ENCODE data around the gene ISG15. TPM values are rescaled to one million over a fixed set of nuclear protein-coding genes. Genes with fewer than 3 reads are reported as not detected.

Gene ISG15
- total and polyA plus RNA-seq, 2 of the 13 experiments (the other 11 are each of a cell fraction or from before 2014, with no cell fraction given): 42.1 to 54.9 TPM

DNA sequence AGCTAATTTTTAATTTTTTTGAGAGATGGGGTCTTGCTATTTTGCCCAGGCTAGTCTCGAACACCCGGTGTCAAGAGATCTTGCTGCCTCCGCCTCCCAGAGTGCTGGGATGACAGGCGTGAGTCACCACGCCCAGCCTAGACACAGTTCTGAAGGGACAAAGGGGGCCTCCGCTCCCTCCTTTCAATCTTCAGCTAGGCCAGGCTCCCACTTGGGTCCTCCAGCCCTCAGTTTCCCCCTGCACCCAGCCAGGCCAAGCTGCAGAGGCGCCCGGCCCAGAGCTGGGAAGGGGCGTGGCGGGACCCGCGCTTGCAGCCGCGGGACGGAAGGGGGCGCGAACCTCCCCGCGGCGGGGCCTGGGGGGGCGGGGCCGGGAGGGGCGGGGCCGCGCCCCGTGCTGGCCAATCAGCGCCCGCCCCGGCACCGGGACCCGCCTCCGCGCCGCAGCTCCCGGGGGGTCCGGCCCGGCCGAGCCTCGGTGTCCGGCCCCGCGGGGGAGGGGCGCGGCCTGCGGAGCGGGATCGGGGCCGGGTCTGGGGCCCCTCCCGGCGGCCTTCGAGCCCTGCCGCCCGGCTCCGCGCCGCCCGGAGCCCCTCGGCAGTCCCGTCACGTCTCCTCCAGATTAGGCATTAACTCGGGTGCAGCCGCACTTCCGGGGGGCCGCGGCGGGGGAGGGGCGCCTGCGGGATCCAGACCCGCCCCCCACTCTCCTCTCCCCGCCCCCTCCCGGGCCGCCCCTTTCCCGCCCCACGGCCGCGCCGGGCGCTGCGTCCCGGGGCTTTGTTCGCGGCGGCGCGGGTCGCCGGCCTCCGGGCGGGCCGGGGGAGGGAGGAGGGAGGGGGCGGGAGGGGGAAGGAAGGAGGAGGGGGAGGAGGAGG, 6.1 kb downstream of the ISG15 start (continued):
- TF ChIP-seq GABPB1 (CRISPR knock-in tag; IDR thresholded peaks at IDR 0.05): peak; percentile 84
- no peak for TF ChIP-seq CBX5 (CRISPR knock-in tag; IDR thresholded peaks at IDR 0.05; ENCODE audit: borderline replicate concordance)
- TF ChIP-seq, protein P1, sequence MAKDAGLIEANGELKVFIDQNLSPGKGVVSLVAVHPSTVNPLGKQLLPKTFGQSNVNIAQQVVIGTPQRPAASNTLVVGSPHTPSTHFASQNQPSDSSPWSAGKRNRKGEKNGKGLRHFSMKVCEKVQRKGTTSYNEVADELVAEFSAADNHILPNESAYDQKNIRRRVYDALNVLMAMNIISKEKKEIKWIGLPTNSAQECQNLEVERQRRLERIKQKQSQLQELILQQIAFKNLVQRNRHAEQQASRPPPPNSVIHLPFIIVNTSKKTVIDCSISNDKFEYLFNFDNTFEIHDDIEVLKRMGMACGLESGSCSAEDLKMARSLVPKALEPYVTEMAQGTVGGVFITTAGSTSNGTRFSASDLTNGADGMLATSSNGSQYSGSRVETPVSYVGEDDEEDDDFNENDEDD (CRISPR knock-in tag; IDR thresholded peaks at IDR 0.05; ENCODE audit: borderline replicate concordance): peak; percentile 22; the same call in 1 of the 2 replicates
- TF ChIP-seq CREB1 (IDR thresholded peaks at IDR 0.05): no peak
- no peak for TF ChIP-seq CREB1 (CRISPR knock-in tag; IDR thresholded peaks at IDR 0.05)
- no peak for TF ChIP-seq ZNF749 (CRISPR knock-in tag; IDR thresholded peaks at IDR 0.05; ENCODE audit: borderline replicate concordance)
- TF ChIP-seq HOXA5 (CRISPR knock-in tag; IDR thresholded peaks at IDR 0.05): 0 out of 2 replicates have a peak, but pooled peaks have one; percentile 12
- TF ChIP-seq SNAPC2 (CRISPR knock-in tag; IDR thresholded peaks at IDR 0.05): no peak
- TF ChIP-seq, protein P2, sequence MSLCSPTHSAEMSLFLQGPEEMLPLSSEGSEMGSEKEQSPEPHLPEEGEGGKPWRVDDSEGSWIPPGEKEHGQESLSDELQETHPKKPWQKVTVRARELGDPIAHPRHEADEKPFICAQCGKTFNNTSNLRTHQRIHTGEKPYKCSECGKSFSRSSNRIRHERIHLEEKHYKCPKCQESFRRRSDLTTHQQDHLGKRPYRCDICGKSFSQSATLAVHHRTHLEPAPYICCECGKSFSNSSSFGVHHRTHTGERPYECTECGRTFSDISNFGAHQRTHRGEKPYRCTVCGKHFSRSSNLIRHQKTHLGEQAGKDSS (CRISPR knock-in tag; IDR thresholded peaks at IDR 0.05; ENCODE audit: borderline replicate concordance, low read depth): no peak
- TF ChIP-seq, protein P3, sequence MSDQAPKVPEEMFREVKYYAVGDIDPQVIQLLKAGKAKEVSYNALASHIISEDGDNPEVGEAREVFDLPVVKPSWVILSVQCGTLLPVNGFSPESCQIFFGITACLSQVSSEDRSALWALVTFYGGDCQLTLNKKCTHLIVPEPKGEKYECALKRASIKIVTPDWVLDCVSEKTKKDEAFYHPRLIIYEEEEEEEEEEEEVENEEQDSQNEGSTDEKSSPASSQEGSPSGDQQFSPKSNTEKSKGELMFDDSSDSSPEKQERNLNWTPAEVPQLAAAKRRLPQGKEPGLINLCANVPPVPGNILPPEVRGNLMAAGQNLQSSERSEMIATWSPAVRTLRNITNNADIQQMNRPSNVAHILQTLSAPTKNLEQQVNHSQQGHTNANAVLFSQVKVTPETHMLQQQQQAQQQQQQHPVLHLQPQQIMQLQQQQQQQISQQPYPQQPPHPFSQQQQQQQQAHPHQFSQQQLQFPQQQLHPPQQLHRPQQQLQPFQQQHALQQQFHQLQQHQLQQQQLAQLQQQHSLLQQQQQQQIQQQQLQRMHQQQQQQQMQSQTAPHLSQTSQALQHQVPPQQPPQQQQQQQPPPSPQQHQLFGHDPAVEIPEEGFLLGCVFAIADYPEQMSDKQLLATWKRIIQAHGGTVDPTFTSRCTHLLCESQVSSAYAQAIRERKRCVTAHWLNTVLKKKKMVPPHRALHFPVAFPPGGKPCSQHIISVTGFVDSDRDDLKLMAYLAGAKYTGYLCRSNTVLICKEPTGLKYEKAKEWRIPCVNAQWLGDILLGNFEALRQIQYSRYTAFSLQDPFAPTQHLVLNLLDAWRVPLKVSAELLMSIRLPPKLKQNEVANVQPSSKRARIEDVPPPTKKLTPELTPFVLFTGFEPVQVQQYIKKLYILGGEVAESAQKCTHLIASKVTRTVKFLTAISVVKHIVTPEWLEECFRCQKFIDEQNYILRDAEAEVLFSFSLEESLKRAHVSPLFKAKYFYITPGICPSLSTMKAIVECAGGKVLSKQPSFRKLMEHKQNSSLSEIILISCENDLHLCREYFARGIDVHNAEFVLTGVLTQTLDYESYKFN (CRISPR knock-in tag; conservative IDR thresholded peaks at IDR 0.05): peak; percentile 61; the same call in 1 of the 2 replicates
- TF ChIP-seq TSC22D2 (CRISPR knock-in tag; IDR thresholded peaks at IDR 0.05; ENCODE audit: borderline replicate concordance): no peak
- no peak for TF ChIP-seq ZNF776 (CRISPR knock-in tag; IDR thresholded peaks at IDR 0.05)
- no peak; the same call in 1 of the 2 replicates for TF ChIP-seq FOXC1 (CRISPR knock-in tag; IDR thresholded peaks at IDR 0.05; ENCODE audit: borderline replicate concordance)
- no peak for TF ChIP-seq ATAD3A (CRISPR knock-in tag; IDR thresholded peaks at IDR 0.05)
- TF ChIP-seq ZBTB8A (CRISPR knock-in tag; IDR thresholded peaks at IDR 0.05; ENCODE audit: borderline replicate concordance, low read depth): no peak
- TF ChIP-seq, protein P4, sequence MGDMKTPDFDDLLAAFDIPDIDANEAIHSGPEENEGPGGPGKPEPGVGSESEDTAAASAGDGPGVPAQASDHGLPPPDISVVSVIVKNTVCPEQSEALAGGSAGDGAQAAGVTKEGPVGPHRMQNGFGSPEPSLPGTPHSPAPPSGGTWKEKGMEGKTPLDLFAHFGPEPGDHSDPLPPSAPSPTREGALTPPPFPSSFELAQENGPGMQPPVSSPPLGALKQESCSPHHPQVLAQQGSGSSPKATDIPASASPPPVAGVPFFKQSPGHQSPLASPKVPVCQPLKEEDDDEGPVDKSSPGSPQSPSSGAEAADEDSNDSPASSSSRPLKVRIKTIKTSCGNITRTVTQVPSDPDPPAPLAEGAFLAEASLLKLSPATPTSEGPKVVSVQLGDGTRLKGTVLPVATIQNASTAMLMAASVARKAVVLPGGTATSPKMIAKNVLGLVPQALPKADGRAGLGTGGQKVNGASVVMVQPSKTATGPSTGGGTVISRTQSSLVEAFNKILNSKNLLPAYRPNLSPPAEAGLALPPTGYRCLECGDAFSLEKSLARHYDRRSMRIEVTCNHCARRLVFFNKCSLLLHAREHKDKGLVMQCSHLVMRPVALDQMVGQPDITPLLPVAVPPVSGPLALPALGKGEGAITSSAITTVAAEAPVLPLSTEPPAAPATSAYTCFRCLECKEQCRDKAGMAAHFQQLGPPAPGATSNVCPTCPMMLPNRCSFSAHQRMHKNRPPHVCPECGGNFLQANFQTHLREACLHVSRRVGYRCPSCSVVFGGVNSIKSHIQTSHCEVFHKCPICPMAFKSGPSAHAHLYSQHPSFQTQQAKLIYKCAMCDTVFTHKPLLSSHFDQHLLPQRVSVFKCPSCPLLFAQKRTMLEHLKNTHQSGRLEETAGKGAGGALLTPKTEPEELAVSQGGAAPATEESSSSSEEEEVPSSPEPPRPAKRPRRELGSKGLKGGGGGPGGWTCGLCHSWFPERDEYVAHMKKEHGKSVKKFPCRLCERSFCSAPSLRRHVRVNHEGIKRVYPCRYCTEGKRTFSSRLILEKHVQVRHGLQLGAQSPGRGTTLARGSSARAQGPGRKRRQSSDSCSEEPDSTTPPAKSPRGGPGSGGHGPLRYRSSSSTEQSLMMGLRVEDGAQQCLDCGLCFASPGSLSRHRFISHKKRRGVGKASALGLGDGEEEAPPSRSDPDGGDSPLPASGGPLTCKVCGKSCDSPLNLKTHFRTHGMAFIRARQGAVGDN (CRISPR knock-in tag; IDR thresholded peaks at IDR 0.05): peak; percentile 48
- peak; percentile 55; the same call in 1 of the 2 replicates for TF ChIP-seq THAP11 (CRISPR knock-in tag; IDR thresholded peaks at IDR 0.05)
- no peak for TF ChIP-seq FOSL1 (CRISPR knock-in tag; IDR thresholded peaks at IDR 0.05; ENCODE audit: borderline replicate concordance)
- TF ChIP-seq KDM6A (CRISPR knock-in tag; IDR thresholded peaks at IDR 0.05; ENCODE audit: low read depth): no peak

Measured in HepG2 (cell line).